Urothelium cell line (cell line): ENCODE results near the gene TENM4.

Source experiments
- DNase-seq: peaks from one replicate; pipeline ENCODE4 v3.0.0; 2011; ENCODE audit warnings: low spot score, mixed read lengths
- FAIRE-seq: peaks from 2 replicates; lab custom pipeline; 2011; peaks lifted over from hg19 to GRCh38; lab: Jason Lieb, UNC

Gene TENM4

DNA sequence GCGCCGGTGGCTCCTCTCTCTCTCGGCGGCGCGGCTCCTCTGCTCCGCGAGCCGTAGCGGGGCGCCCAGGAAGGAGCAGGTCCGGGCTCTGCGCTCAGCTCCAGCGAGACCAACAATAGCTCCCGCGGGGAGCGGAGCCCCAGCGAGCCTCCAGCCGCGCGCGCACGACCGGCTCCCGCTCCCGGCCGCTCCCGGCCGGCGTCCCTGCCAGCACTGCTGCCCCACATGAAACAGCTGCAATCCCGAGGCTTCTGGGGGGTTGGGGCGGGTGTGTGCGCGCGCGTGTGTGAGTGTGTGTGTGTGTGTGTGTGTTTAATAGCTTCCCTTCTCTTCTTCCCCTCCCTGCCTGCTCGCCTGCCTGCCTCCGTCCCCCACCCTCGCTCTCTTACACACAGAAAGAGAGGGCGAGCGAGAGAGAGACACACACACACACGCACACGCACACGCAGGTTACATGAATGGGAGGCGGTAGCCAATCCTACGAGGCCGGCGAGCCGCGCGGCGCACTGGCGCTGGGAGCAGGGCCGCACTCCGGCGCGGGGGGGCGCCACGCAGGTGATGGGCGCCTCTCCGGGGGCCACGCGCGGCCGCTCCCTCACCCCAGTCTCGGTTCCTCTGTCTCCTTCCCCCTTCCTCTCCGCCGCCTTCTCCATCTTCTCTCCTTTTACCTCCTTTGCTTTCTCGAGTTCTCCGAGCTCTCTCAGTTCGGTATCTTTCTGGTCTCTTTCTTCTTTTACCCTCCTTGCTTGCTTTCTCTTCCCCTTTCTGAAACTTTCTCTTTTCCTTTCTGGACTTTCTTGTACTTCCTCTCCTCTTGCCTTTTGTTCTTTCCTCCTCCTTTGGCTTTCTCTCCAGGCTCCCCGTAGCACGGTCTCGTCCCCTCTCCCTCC, at the start of gene TENM4:
Gene TENM4 (minus strand): TSS at position 460 of the 890 bp plus-strand sequence. CDS start 371,086 bp downstream, outside the sequence.
- peak; percentile 94 for FAIRE-seq

GRCh38 chr11:79488286-79488685, 47.5 kb upstream of the TENM4 start:
- DNase-seq: no peak
- FAIRE-seq: no peak

More for the DNA sequence above, at the start of gene TENM4:
- peak; percentile 79 for DNase-seq

DNA sequence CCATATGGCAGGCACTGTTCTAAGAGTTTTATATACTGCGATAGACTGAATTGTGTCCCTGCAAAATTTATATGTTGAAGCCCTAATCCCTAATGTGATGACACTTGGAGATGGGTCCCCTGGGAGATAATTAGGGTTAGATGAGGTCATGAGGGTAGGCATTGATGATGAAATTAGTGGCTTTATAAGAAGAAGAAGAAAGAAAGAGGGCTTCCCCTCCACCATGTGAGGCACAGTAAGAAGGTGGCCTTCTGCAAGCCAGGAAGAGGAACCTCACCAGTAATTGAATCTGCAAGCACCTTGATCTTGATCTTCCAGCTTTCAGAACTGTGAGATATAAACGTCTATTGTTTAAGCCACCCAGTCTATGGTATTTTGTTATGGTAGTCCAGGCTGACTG, 46.6 kb upstream of the TENM4 start:
- FAIRE-seq: no peak
- DNase-seq: no peak

GRCh38 chr11:79486242-79486984, 45.6 kb upstream of the TENM4 start:
- FAIRE-seq (no peak), DNase-seq (no peak)

- FAIRE-seq (no peak), DNase-seq (no peak)
These were observed 44.9 kb upstream of the TENM4 start for GRCh38 chr11:79485694-79486093.

- FAIRE-seq: no peak
- no peak for DNase-seq
These were observed 44.0 kb upstream of the TENM4 start for GRCh38 chr11:79484872-79485271.

DNA sequence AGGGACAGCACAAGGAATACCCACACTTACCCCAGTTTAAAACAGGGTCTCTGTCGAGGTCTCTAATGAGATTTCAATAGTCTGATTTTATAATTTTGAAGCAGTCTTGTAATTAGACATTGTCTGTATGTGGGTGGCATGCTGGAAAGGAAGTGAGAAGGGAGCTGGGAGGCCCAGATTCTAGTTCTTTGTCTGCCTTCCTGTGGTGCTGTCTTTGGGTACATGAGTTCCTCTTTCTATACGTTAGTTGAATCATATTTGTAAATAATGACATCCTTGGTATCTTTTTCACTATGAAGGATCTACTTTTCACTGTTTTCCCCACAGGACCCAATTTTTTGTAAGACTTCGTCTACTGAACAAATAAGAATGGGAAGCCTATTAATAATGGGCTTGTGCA, 42.0 kb upstream of the TENM4 start:
- no peak for FAIRE-seq
- DNase-seq: no peak

- FAIRE-seq (no peak), DNase-seq (no peak)
These were observed 41.0 kb upstream of the TENM4 start for GRCh38 chr11:79481795-79482194.

- no peak for DNase-seq
- FAIRE-seq: no peak
These were observed 40.0 kb upstream of the TENM4 start for GRCh38 chr11:79480864-79481263.

DNA sequence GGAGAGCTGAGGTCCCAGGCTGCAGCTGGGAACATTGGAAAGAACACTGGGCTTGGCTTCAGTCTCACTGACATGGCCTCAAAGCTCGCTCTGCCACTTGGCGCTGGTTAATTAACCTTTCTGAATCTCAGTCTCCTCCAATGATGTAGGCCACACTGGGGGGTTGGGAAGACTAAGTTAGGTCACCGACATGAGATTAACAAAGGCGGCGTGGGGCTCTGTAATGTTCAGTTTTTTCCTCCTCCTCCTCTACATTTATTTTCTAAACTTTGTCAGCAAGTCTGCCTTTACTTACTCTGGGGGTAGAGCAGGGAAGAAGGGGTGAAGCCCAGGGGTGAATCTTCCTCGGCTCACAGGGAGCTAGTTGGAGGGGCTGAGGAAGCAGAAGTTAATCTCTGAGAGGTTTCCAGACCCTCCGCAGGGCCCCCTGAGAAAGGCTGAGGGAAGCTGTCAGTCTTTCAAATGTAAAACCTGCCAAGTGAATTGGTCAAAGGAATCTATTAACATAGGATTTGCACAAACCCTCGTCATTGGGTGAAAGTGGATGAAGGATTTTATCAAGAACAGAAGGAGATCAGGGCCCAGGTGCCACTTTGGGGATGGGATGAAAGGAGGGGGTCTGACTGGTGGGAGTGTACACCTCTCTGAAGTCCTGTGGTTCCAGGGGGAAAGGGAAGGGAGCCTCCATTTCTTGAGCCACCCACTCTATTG, 32.1 kb upstream of the TENM4 start:
- FAIRE-seq: no peak
- no peak for DNase-seq

DNA sequence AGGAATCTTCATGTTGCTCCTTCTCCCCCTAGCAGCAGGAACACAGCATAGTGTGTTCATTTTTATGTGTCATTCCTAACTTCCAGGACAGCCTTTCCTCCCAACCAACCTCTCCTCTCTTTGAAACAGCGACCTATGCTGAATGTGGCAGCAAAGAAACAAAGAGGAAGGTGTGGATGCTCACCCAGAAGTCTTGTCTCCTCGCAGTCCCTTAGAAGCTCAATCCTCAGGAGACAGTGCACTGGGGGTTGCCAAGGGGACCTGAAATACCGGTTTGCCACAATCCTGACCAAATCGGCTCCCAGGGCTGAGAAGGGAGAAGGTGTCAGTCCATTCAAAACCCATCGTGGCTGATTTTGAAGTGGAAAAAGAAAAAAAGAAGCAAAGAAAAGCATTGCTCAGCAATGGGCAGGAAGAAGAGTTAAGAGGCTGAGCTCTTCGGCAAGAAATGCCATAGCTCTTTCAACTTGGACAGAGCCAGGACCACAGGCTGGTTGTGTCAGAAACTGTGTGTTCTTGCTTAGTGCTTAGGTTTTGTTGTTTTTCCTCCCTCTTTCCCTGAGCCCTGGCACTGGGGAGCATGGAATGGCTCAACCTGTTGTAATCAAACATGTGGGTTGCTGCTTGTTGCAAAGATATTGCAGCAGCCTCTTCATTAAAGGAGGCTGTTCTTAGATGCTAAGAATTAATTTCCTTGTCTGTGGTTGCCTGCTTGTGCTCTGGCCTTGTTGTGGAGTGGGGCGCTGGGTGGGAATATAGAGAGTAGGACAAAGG, 30.4 kb upstream of the TENM4 start:
- DNase-seq (no peak), FAIRE-seq (no peak)

DNA sequence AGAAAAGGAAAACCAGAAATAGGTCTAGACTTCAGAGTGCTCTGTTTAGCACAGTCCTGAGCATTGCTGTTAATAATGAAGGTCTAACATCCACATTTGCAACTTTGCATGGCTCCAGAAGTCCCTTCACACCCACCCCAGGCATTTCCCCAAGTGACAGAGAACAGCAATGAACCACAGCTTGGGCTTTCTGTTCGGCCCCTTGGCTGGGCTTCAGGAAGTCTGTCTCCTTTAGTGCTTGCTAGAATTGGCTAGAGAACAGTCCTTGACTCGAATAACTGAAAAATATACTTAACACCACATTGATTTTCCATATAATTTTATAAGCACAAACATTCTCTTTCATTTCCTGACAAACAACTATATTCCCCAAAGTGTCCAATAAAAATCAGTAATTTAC, 29.3 kb upstream of the TENM4 start:
- no peak for FAIRE-seq
- DNase-seq: no peak

- DNase-seq (no peak), FAIRE-seq (no peak)
These were observed 26.9 kb upstream of the TENM4 start for GRCh38 chr11:79467761-79468160.

DNA sequence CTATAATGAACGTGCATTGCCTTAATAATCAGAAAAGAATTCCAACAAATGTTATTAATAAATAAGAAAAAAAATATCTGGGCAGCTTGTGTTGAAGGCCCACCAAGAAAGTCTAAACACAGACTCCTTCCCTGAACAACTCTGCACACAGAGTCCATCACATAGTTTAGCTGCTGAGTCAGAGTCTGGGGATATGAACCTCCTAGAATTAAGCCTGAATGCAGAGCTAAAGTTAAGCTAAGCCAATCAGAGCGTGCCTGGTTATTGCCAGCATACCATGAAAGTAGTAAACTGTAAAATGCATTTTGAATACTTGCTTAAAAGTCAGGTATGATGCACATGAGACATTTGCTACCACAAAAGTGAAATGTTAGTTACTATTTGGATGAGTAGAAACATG, 25.6 kb upstream of the TENM4 start:
- no peak for FAIRE-seq
- peak; percentile 35 for DNase-seq

GRCh38 chr11:79465160-79465559, 24.3 kb upstream of the TENM4 start:
- DNase-seq (no peak), FAIRE-seq (no peak)

GRCh38 chr11:79461666-79462645, 21.1 kb upstream of the TENM4 start:
- DNase-seq (no peak), FAIRE-seq (no peak)

DNA sequence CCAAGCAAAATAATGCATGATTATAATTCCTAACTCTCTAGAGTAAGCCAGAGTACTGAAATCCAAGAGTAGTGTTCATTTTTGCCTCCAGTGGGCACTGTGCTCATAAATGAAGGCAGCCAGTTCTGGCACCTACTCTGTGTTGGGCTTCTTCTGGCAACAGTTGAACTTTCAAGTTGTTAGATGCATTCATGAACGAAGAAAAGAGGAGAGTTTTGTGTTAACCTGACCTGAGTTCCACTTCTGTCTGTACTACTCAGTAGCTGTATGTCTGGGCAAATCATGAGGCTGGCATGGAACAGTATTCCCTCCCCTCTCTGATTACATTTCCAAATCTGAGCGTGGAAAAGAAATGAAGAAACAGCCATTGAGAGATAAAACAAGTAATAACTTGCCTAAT, 20.3 kb upstream of the TENM4 start:
- peak; percentile 42 for DNase-seq
- no peak for FAIRE-seq

DNA sequence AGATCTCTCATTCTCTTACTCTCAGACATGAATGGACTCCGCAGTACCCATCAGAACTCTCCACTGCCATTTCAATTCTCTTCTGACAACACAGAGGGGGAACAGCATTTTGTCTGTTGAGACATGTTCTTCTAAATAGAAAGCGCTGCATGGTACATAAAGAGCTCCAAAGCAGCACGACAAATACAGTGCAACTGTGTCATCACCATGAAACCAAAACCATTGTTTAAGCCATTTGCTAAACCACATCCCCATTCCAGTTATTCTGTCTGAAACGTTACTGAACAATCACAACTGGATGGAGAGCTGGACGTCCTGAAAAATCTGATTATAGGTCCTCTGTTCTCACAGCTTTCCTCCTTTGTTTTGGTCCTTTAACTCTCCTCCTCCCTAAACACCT, 17.9 kb upstream of the TENM4 start:
- no peak for FAIRE-seq
- DNase-seq: no peak

- DNase-seq (no peak), FAIRE-seq (no peak)
These were observed 15.7 kb upstream of the TENM4 start for GRCh38 chr11:79456501-79456900.
